MM.1S (cell line): ENCODE data around the gene HIF1AN.

ENCODE experiments used
- DNase-seq: peaks from one replicate; pipeline ENCODE4 v3.0.0-alpha.2; 2015
- H2AFZ ChIP-seq: fragments of 300-600 bp; sonication (generic); 2 replicates; pipeline ENCODE4 v1.6.0; 2016; ENCODE audit warnings: antibody characterized with exemption, low read length
- H3F3A ChIP-seq: fragments of 300-600 bp; sonication (generic); 2 replicates; pipeline ENCODE4 v1.6.1; 2016; ENCODE audit warnings: mild to moderate bottlenecking, antibody characterized with exemption, low read length, moderate library complexity, mixed read lengths; ENCODE audit not compliant: insufficient read depth
- H3K27ac ChIP-seq: fragments of 300-600 bp; sonication (generic); 2 replicates; pipeline ENCODE4 v1.5.1; 2016; ENCODE audit warnings: mild to moderate bottlenecking, low read length
- H3K27me3 ChIP-seq: fragments of 300-600 bp; sonication (generic); replicated peaks from 2 replicates; pipeline ENCODE4 v1.6.0; 2016; ENCODE audit warnings: low read length; ENCODE audit not compliant: insufficient read depth
- H3K36me3 ChIP-seq: fragments of 300-600 bp; sonication (generic); replicated peaks from 2 replicates; pipeline ENCODE4 v1.6.1; 2016; ENCODE audit warnings: mild to moderate bottlenecking, low read length, mixed read lengths; ENCODE audit not compliant: insufficient read depth
- H3K4me1 ChIP-seq: fragments of 300-600 bp; sonication (generic); 2 replicates; pipeline ENCODE4 v1.6.1; 2016; ENCODE audit warnings: low read length, mixed read lengths
- H3K4me2 ChIP-seq: fragments of 300-600 bp; sonication (generic); 2 replicates; pipeline ENCODE4 v1.6.0; 2016; ENCODE audit warnings: low read depth, low read length
- H3K4me3 ChIP-seq: fragments of 300-600 bp; sonication (generic); 2 replicates; pipeline ENCODE4 v1.5.1; 2016; ENCODE audit warnings: low read length, mixed read lengths
- H3K79me2 ChIP-seq: fragments of 300-600 bp; sonication (generic); 2 replicates; pipeline ENCODE4 v1.6.1; 2016; ENCODE audit warnings: mixed run types, low read length, mixed read lengths
- H3K9ac ChIP-seq: fragments of 300-600 bp; sonication (generic); 2 replicates; pipeline ENCODE4 v1.6.1; 2016; ENCODE audit warnings: low read length, mixed read lengths
- H3K9me2 ChIP-seq: fragments of 300-600 bp; sonication (generic); replicated peaks from 2 replicates; pipeline ENCODE4 v1.6.1; 2016; ENCODE audit warnings: mild to moderate bottlenecking, low read length, mixed read lengths; ENCODE audit not compliant: insufficient read depth
- H3K9me3 ChIP-seq: fragments of 300-600 bp; sonication (generic); replicated peaks from 2 replicates; pipeline ENCODE4 v1.6.1; 2016; ENCODE audit warnings: mild to moderate bottlenecking, low read length, mixed read lengths; ENCODE audit not compliant: insufficient read depth
- H4K20me1 ChIP-seq: fragments of 300-600 bp; sonication (generic); 2 replicates; pipeline ENCODE4 v1.6.1; 2016; ENCODE audit warnings: mild to moderate bottlenecking, low read length, moderate library complexity, mixed read lengths; ENCODE audit not compliant: insufficient read depth
- CTCF ChIP-seq: fragments of 300-600 bp; sonication (generic); IDR thresholded peaks from 2 replicates; pipeline ENCODE4 v1.5.1; 2016; ENCODE audit warnings: antibody characterized with exemption, low read length, mixed read lengths
- EZH2 ChIP-seq: fragments of 300-600 bp; sonication (generic); optimal IDR thresholded peaks from 2 replicates; pipeline ENCODE3; 2017; ENCODE audit warnings: low read depth, mild to moderate bottlenecking, antibody characterized with exemption, low read length, mixed read lengths
- EZH2phosphoT487 ChIP-seq: fragments of 300-600 bp; sonication (generic); IDR thresholded peaks from 2 replicates; pipeline ENCODE4 v1.6.1; 2018; ENCODE audit warnings: antibody characterized with exemption, low read length

The HIF1AN gene

GRCh38 chr10:100568912-100569311, 33.2 kb downstream of the HIF1AN start:
- Histone ChIP-seq H3F3A (no peaks in the 10 kb centered on the region), H3K9ac (no peak overlapping the region), H3K4me3 (no peak overlapping the region), H2AFZ (no peak overlapping the region), H3K27me3 (peaks cover 32% of the 10 kb centered on the region), H3K79me2 (no peaks in the 10 kb centered on the region), H3K9me2 (no peaks in the 10 kb centered on the region), H4K20me1 (no peaks in the 10 kb centered on the region), H3K4me2 (no peak overlapping the region), H3K9me3 (no peaks in the 10 kb centered on the region), H3K27ac (no peak overlapping the region), H3K36me3 (no peaks in the 10 kb centered on the region), H3K4me1 (no peaks in the 10 kb centered on the region)
- TF ChIP-seq EZH2 (no peak), CTCF (no peak), EZH2phosphoT487 (no peak)
- DNase-seq: no peak

GRCh38 chr10:100569687-100570481, 34.1 kb downstream of the HIF1AN start:
- Histone ChIP-seq H3K79me2 (no peaks in the 10 kb centered on the region), H3K27me3 (peaks cover 36% of the 10 kb centered on the region), H4K20me1 (no peaks in the 10 kb centered on the region), H3F3A (no peaks in the 10 kb centered on the region), H3K36me3 (no peaks in the 10 kb centered on the region), H3K4me1 (no peaks in the 10 kb centered on the region), H3K9me2 (no peaks in the 10 kb centered on the region), H2AFZ (no peak overlapping the region), H3K27ac (no peak overlapping the region), H3K9ac (no peak overlapping the region), H3K9me3 (no peaks in the 10 kb centered on the region), H3K4me2 (no peak overlapping the region), H3K4me3 (no peak overlapping the region; the same call in 1 of the 2 replicates)
- TF ChIP-seq EZH2 (no peak), EZH2phosphoT487 (no peak), CTCF (no peak)
- no peak for DNase-seq

- peaks cover 38% of the 10 kb centered on the region for H3K27me3 ChIP-seq
- no peaks in the 10 kb centered on the region for H3K9me3 ChIP-seq
- TF ChIP-seq EZH2phosphoT487: no peak
- TF ChIP-seq CTCF: no peak
- no peak for TF ChIP-seq EZH2
- H3K4me1 ChIP-seq: no peaks in the 10 kb centered on the region
- no peaks in the 10 kb centered on the region for H3K36me3 ChIP-seq
- no peaks in the 10 kb centered on the region for H3K79me2 ChIP-seq
- no peaks in the 10 kb centered on the region for H3K9me2 ChIP-seq
- H3K4me3 ChIP-seq: no peak overlapping the region
- no peak overlapping the region for H3K9ac ChIP-seq
- H3F3A ChIP-seq: no peaks in the 10 kb centered on the region
- H4K20me1 ChIP-seq: no peaks in the 10 kb centered on the region
- H2AFZ ChIP-seq: no peak overlapping the region
- DNase-seq: no peak
- no peak overlapping the region for H3K27ac ChIP-seq
- H3K4me2 ChIP-seq: no peak overlapping the region
These were observed 34.8 kb downstream of the HIF1AN start for GRCh38 chr10:100570506-100570905.
